Nucleus accumbens (tissue), 56 donors: ENCODE measurements around the gene WDSUB1.

Source experiments
- DNase-seq, 56 donors: peaks; one replicate each; lab custom pipeline; 2025; lab: John Stamatoyannopoulos, UW

WDSUB1 gene

DNA sequence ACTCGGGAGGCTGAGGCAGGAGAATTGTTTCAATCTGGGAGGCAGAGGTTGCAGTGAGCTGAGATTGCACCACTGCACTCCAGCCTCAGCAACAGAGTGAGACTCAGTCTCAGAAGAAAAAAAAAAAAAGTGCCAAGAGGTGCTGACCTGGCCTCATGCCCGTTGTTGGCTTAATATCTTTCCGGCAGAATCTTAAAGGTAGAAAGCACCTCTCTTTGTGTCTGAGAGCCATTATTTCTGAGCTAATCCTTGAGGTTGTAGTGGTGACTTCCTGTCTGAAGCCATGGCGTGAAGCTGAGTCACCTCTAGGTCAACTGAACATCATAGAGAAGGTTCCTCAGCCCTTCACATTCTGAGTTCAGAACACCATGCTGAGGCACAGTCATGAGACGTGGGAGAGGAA lies 60.4 kb downstream of the WDSUB1 start:
- DNase-seq, result no peak

GRCh38 chr2:159225025-159226016 lies 61.2 kb downstream of the WDSUB1 start:
- no peak for DNase-seq

DNA sequence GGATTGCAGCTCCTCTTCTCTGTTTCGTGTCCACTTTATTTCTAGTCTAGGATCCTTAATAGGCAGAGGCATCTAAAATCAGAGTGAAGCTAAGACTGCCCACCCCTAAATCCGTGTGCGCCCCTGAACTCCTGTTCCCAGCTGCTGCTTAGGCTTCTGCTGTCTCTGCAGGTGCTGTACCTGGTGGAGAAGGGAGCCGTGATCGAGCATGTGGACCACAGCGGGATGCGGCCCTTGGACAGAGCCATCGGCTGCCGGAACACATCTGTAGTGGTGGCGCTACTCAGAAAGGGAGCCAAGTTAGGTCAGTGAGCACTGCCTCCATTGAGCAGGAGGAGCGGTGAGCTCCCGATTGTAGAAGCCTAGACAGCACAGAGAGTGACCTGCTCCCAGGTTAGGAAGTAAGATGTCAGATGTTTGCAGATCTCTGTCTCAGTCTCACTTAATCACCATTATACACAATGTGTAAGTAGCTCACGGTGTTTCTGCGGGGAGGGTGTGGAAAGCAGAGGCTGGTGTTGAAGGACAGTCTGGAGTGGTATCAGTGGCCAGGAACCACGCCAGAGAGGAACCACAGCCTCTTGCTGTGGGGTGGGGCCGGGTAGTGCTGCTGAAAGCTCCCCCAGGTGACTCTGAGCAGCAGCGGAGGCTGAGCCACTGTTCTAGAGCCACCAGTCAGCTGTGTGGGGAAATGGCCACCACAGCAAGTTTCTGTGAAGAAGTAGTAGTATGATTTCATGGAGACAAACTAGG lies 62.3 kb downstream of the WDSUB1 start:
- DNase-seq, result no peak

DNA sequence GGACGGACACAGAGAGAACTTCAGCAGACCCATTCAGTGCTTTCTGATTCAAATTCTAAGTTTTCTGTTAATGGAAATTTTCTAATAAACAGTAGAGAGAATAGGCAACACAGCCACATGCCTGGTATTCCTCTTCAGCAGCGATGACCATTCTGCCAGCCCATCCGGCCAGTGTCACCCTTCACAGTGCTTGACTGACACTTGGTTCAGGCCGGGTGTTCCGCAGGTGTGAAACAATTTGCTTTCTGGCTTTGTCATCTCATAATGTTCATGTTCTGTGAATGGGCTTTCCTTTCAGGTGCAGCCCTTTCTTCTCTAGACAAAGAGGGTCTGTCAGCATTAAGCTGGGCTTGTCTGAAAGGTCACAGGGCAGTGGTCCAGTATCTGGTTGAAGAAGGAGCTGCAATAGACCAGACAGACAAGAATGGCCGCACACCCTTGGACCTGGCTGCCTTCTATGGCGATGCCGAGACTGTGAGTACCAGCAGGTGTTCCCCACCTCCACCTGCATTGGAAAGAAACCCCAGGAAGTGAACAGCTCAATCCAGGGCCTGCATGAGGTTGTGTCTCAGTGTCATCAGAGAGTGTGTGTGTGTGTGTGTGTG lies 67.0 kb downstream of the WDSUB1 start:
- DNase-seq, result no peak

- no peak for DNase-seq
These were observed 68.1 kb downstream of the WDSUB1 start for GRCh38 chr2:159218389-159218788.

GRCh38 chr2:159217676-159218075 lies 68.8 kb downstream of the WDSUB1 start:
- no peak for DNase-seq

- DNase-seq, result no peak
These were observed 71.4 kb downstream of the WDSUB1 start for GRCh38 chr2:159215116-159215515.

DNA sequence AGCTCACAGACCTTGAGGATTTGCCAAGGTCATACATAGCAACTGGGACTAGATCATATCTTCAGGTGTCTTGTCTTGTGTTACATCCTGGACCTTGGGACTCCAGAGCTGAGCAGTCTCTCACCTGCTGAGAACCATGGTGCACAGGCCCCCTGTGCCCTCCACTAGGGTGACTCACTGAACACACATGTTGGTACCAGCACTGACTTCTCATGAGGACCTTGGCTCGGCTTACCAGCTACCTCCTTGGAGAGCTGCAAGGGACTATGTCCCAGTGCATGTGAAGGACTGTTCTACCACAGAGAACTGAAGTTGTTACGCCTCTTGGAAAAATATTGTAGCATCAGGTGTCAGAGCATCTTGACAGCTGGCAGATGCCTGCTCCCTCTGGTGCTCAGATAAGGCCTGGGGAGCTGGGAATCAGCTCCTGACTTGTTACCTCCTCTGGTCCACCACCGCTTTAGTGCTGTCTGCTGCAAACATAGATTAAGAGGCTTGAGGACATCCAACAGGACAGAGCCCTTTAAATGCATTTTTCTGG lies 72.1 kb downstream of the WDSUB1 start:
- no peak for DNase-seq

GRCh38 chr2:159213296-159213695 lies 73.2 kb downstream of the WDSUB1 start:
- DNase-seq, result no peak

GRCh38 chr2:159211447-159212396 lies 74.8 kb downstream of the WDSUB1 start:
- peak in 5 of 56 donors; percentile 8 to 27 (median 17) for DNase-seq

- no peak for DNase-seq
These were observed 76.9 kb downstream of the WDSUB1 start for GRCh38 chr2:159209341-159210306.

DNA sequence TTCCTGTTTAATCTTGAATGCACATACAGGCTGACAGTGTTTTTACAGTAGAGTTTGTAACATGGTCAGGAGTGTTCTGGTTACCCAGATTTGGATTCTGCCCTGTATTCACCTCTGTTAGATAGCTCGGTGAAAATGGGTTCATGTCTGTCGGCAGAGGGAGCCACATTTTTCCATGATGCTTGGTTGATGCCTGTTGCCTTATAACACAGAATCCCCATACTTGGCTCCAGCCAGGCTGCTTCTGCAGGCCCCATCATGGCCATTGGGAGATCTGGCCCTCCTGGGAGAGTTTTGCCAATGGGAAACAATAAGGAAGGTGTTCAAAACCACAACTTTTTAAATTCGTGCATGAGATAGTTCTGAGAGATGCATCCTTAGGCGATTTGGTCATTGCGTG lies 78.1 kb downstream of the WDSUB1 start:
- DNase-seq, result no peak

GRCh38 chr2:159206736-159207380 lies 79.6 kb downstream of the WDSUB1 start:
- no peak for DNase-seq

DNA sequence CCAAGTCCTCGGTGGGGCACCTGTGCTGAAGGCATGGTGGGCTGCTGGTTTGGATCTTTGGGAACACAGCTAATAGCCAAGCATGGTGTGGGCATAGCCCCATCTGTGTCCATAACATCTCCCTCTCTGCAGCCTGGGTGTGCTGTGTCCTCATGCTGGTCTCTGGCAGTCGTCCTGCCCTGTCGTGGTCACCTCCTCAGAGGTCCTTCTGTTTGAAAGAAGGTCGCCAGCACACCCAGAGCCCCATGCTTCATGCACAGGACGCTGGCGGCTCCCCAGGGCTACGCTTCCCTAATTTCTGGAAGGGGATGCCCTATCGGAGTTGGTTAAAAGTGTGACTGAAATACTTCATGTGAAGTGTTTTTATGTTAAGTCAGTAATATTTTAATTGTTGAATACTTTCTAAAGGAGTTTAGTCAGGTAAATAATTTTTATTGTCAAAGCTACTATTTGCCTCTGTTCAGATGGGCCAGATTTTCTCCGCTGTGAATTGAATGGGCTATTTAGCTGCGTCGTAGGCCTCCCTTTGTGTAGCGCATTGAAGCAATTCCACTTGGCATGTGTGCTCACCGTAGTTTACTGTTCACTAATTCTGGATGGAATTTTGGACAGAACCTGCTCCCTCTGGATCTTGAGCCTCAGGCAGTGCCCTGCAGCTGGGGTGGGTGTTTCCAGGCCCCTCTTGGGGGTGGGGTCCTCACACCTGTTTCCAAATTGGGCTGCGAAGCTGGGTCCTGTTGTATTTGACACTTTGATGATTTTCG lies 81.9 kb downstream of the WDSUB1 start:
- no peak for DNase-seq

- DNase-seq, result peak in 29 of 56 donors; percentile 6 to 83 (median 33)
These were observed 83.9 kb downstream of the WDSUB1 start for GRCh38 chr2:159202568-159203071.

DNA sequence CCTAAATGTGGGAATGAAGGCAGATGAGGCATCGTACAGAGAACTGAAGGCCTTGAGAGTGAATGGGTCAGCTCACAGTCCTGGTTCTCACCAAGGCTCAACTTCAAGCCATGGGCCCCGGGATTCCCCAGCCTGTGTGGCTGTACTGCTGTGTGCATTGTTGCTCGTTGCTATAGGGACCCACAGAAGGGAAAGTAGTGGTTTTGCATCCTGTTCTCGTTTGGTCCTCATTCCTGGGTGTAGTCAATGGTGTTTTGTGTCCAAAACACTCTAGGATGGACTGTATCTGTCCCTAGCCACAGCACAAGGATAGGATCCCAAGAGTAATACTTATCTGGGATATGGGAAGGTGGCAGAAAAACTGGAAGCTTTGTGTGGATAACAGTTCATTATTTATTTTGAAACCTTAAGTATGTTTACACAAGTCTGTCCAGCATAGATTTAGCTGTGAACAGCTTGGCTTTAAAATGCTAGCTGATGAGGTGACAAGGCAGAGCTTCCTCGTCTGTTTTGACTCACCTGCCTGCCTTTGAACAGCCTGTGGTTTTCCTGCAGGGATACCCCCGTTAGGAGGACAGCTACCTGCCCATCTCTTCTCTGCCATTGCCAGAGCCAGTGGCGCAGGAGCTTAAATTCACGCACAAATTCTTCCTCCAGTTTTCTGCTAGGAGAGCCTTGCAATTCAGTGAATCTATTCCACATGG lies 85.0 kb downstream of the WDSUB1 start:
- DNase-seq, result no peak
